ENCODE results near the gene ZNF586.

DNA sequence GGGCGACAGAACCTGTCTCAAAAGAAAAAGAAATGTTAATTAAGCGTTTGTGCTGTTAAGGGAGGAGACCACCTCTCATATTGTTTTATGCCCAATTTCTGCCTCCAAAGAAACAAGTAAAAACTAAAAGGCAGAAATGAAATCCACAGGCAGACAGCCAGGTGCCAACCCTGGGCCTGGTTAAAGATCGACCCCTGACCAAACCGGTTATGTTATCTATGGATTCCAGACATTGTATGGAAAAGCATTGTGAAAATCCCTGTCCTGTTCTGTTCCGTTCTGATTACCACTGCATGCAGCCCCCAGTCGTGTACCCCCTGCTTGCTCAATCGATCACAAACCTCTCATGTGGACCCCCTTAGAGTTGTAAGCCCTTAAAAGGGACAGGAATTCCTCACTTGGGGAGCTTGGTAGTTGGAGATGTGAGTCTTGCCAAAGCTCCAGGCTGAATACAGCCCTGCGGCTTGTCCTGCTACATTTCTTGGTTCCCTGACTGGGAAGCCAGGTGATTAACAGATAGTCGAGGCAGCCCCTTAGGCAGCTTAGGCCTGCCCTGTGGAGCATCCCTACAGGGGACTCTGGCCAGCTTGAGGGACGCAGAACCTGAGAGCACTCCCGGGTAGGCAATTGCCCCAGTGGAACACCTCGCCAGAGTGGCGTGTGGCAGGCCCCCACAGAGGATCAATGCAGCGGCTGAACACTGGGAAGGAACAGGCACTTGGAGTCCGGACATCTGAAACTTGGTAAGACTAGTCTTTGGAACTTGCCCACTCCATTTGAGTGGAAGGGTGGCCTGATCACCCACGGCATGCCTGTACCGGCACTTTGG, 46.0 kb downstream of the ZNF586 start:
- TF ChIP-seq, protein P1, sequence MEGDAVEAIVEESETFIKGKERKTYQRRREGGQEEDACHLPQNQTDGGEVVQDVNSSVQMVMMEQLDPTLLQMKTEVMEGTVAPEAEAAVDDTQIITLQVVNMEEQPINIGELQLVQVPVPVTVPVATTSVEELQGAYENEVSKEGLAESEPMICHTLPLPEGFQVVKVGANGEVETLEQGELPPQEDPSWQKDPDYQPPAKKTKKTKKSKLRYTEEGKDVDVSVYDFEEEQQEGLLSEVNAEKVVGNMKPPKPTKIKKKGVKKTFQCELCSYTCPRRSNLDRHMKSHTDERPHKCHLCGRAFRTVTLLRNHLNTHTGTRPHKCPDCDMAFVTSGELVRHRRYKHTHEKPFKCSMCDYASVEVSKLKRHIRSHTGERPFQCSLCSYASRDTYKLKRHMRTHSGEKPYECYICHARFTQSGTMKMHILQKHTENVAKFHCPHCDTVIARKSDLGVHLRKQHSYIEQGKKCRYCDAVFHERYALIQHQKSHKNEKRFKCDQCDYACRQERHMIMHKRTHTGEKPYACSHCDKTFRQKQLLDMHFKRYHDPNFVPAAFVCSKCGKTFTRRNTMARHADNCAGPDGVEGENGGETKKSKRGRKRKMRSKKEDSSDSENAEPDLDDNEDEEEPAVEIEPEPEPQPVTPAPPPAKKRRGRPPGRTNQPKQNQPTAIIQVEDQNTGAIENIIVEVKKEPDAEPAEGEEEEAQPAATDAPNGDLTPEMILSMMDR (conservative IDR thresholded peaks at IDR 0.05; ENCODE audit: low read depth, low read length) = no peak
- TF ChIP-seq EZH2 (IDR thresholded peaks at IDR 0.05; ENCODE audit: low read length, unreplicated experiment) = no peak
